ENCODE results near the gene SLC25A25. TPM values are rescaled to one million over a fixed set of nuclear protein-coding genes. Genes with fewer than 3 reads are reported as not detected.

SLC25A25 gene
- total and polyA plus RNA-seq, 2 of the 8 experiments (the other 6 are each of a cell fraction or from before 2014, with no cell fraction given) = 6.5 to 18.5 TPM

- Histone ChIP-seq H4K8ac (ENCODE audit: extremely low read depth, insufficient read depth, low read length) (no peak overlapping the region), H3K18ac (ENCODE audit: extremely low read depth, low read length) (no peak overlapping the region), H3K14ac (ENCODE audit: insufficient read length) (no peak overlapping the region), H3K9ac (replicated peaks in 1 of 4; ENCODE audit: extremely low read depth in 1 of 4, low read depth in 3 of 4, low read length in 3 of 4) (no peak overlapping the region), H3K36me3 (ENCODE audit: control insufficient read depth in 2 of 4, insufficient read depth in 4 of 4, low read length in 3 of 4) (no peaks in the 10 kb centered on the region), H3K27ac (ENCODE audit: low read depth, low read length) (no peak overlapping the region), H2AFZ (ENCODE audit: low read length) (no peak overlapping the region), H2BK120ac (replicated peaks; ENCODE audit: low read depth, low read length) (no peak overlapping the region), H4K91ac (replicated peaks; ENCODE audit: insufficient read length, low read length) (no peak overlapping the region), H3K56ac (replicated peaks; ENCODE audit: insufficient read length, low read depth, low read length) (no peak overlapping the region), H3K4me3 (ENCODE audit: extremely low read depth in 1 of 4, insufficient read depth in 2 of 4, low read depth in 3 of 4, low read length in 4 of 4) (no peak overlapping the region), H4K20me1 (replicated peaks in 1 of 2; ENCODE audit: control insufficient read depth in 1 of 2, insufficient read depth in 2 of 2, low read length in 2 of 2) (peaks cover 2 to 8% of the 10 kb centered on the region in 2 experiments), H3K79me2 (ENCODE audit: control insufficient read depth in 1 of 2, insufficient read depth in 2 of 2, low read length in 2 of 2) (peaks cover 0 to 16% of the 10 kb centered on the region in 2 experiments; a peak in 1 of 4 replicates), H4K5ac (ENCODE audit: insufficient read length, low read depth, low read length) (no peak overlapping the region), H2AK5ac (ENCODE audit: low read depth, low read length) (no peak overlapping the region), H2BK12ac (ENCODE audit: low read depth, low read length) (no peak overlapping the region), H2BK5ac (ENCODE audit: low read depth, low read length) (no peak overlapping the region), H3K4me1 (replicated peaks in 1 of 4; ENCODE audit: control insufficient read depth in 3 of 4, insufficient read depth in 4 of 4, low read length in 3 of 4) (peaks cover 0 to 5% (median 1%) of the 10 kb centered on the region in 4 experiments; a peak in 3 of 7 replicates), H3K23me2 (ENCODE audit: low read depth, low read length) (no peaks in the 10 kb centered on the region), H3K4me2 (ENCODE audit: insufficient read depth in 1 of 2, low read depth in 2 of 2, low read length in 2 of 2) (no peak overlapping the region), H3K4ac (replicated peaks; ENCODE audit: insufficient read length, low read depth, low read length) (no peak overlapping the region), H3K23ac (ENCODE audit: insufficient read length) (no peak overlapping the region), H3K79me1 (ENCODE audit: low read depth, low read length) (peaks cover 2% of the 10 kb centered on the region; the same call in 1 of the 2 replicates), H2BK15ac (ENCODE audit: low read length) (no peak overlapping the region), H3K27me3 (replicated peaks in 1 of 4; ENCODE audit: control insufficient read depth in 3 of 4, extremely low read depth in 1 of 4, insufficient read depth in 3 of 4, low read length in 3 of 4) (no peaks in the 10 kb centered on the region), H2BK20ac (ENCODE audit: low read length) (no peak overlapping the region), H3K9me3 (ENCODE audit: insufficient read depth in 2 of 2, low read depth in 1 of 2, low read length in 1 of 2) (no peaks in the 10 kb centered on the region)
- DNase-seq (ENCODE audit: low read depth in 1 of 2, low spot score in 2 of 2) = no peak
- POLR2A ChIA-PET (ENCODE audit: partially characterized antibody) = no interaction called here
- TF ChIP-seq FOSL1 (IDR thresholded peaks at IDR 0.05; ENCODE audit: insufficient read depth, low read depth, low read length) (no peak), CHD2 (IDR thresholded peaks at IDR 0.05; ENCODE audit: low read length) (no peak), GTF2F1 (IDR thresholded peaks at IDR 0.05; ENCODE audit: borderline replicate concordance, low read depth, low read length) (no peak), RNF2 (IDR thresholded peaks at IDR 0.05; ENCODE audit: borderline replicate concordance, low read depth, low read length, missing control alignments, poor library complexity, severe bottlenecking) (no peak), CBX5 (IDR thresholded peaks at IDR 0.05; ENCODE audit: low read depth, low read length) (no peak), ASH2L (IDR thresholded peaks at IDR 0.05; ENCODE audit: low read length) (no peak)
- CTCF ChIA-PET (ENCODE audit: partially characterized antibody) = interaction anchor here (0.6 to 2.2 kb wide), 8 partner anchors 13 to 1258 kb away, joined by 3 to 10 read pairs (median 4); no protein-coding TSS in a partner anchor
- no peak for FAIRE-seq
- WGBS, 2 experiments (ENCODE audit: extremely low coverage in 1 of 2, insufficient coverage in 1 of 2, insufficient read length in 1 of 2, insufficient replicate concordance in 2 of 2, low coverage in 1 of 2, low lambda C conversion rate in 2 of 2, missing lambda C conversion rate in 1 of 2) = 91% methylated on average over 5 of the region's 5 CpGs; no CpG with 5 or more reads in 1 of the 2 experiments
These were observed 12.2 kb downstream of the SLC25A25 start for GRCh38 chr9:128080206-128080605.
